Activated naive CD4-positive, alpha-beta T cell treated with anti-CD3 and anti-CD28 coated beads, Interleukin-2, amount 10 ng/mL, durations not matched to agents 7 days and 5 days (primary cell): ENCODE measurements around the gene SH3GLB2.
"Not testable (repeated sequence)": the region's sequence is repeated elsewhere in the genome, so short reads cannot be mapped to it uniquely, and the experiment has no call there.

Experiments
- CTCF ChIA-PET: fragments of 350-600 bp; sonication (Branson Sonifier 250); formaldehyde crosslinking; loops from one replicate; lab custom pipeline; 2021; ENCODE audit warnings: antibody characterized with exemption; lab: Charles Lee
- DNase-seq: peaks from one replicate; pipeline ENCODE4 v3.0.0-alpha.2; 2020
- H3K27ac Mint-ChIP-seq: one replicate; pipeline ENCODE4 v1.8.0; 2021; ENCODE audit warnings: mild to moderate bottlenecking, moderate library complexity, mixed read lengths
- H3K27me3 Mint-ChIP-seq: one replicate; pipeline ENCODE4 v1.8.0; 2021; ENCODE audit warnings: mild to moderate bottlenecking, mixed read lengths
- H3K36me3 Mint-ChIP-seq: one replicate; pipeline ENCODE4 v1.8.0; 2021; ENCODE audit warnings: mixed read lengths
- H3K4me1 Mint-ChIP-seq: one replicate; pipeline ENCODE4 v1.8.0; 2021; ENCODE audit warnings: mixed read lengths
- H3K4me3 Mint-ChIP-seq: one replicate; pipeline ENCODE4 v1.8.0; 2021; ENCODE audit warnings: mild to moderate bottlenecking, moderate library complexity, mixed read lengths
- H3K9me3 Mint-ChIP-seq: one replicate; pipeline ENCODE4 v1.8.0; 2021; ENCODE audit warnings: mixed read lengths

The SH3GLB2 gene

GRCh38 chr9:128979111-128979510 is 49.0 kb downstream of the SH3GLB2 start:
- peaks cover 51% of the 10 kb centered on the region for H3K36me3 Mint-ChIP-seq
- H3K27me3 Mint-ChIP-seq, result no peaks in the 10 kb centered on the region
- no peak overlapping the region for H3K4me3 Mint-ChIP-seq
- no peak for DNase-seq
- H3K4me1 Mint-ChIP-seq, result no peaks in the 10 kb centered on the region
- no peak overlapping the region for H3K27ac Mint-ChIP-seq
- no peaks in the 10 kb centered on the region for H3K9me3 Mint-ChIP-seq
- CTCF ChIA-PET, result no interaction called here

GRCh38 chr9:128972956-128973355 is 55.2 kb downstream of the SH3GLB2 start:
- Mint-ChIP-seq H3K4me1 (no peaks in the 10 kb centered on the region), H3K36me3 (peaks cover 55% of the 10 kb centered on the region), H3K27me3 (no peaks in the 10 kb centered on the region), H3K9me3 (no peaks in the 10 kb centered on the region), H3K27ac (no peak overlapping the region), H3K4me3 (no peak overlapping the region)
- CTCF ChIA-PET, result no interaction called here
- DNase-seq, result no peak

GRCh38 chr9:128969491-128969890 is 58.6 kb downstream of the SH3GLB2 start:
- peaks cover 49% of the 10 kb centered on the region for H3K36me3 Mint-ChIP-seq
- DNase-seq, result no peak
- H3K27me3 Mint-ChIP-seq, result no peaks in the 10 kb centered on the region
- no peaks in the 10 kb centered on the region for H3K4me1 Mint-ChIP-seq
- no peak overlapping the region for H3K4me3 Mint-ChIP-seq
- no peak overlapping the region for H3K27ac Mint-ChIP-seq
- CTCF ChIA-PET, result no interaction called here
- H3K9me3 Mint-ChIP-seq, result no peaks in the 10 kb centered on the region

- H3K4me3 Mint-ChIP-seq, H3K4me1 Mint-ChIP-seq, H3K9me3 Mint-ChIP-seq, H3K27me3 Mint-ChIP-seq, DNase-seq, H3K27ac Mint-ChIP-seq: not testable (repeated sequence)
- H3K36me3 Mint-ChIP-seq, result peaks cover 30% of the 10 kb centered on the region
- CTCF ChIA-PET, result interaction anchor here (0.7 to 1.0 kb wide), 3 partner anchors 30 to 99 kb away, joined by 3 read pairs; no protein-coding TSS in a partner anchor
Measured at GRCh38 chr9:128961403-128961802, 66.7 kb downstream of the SH3GLB2 start.
